Dendritic cell treated with granulocyte-macrophage colony-stimulating factor and Interleukin-4, amounts not matched to agents 40 ng/mL and 50 ng/mL, for 4 days (primary cell): Measurements from ENCODE around the gene GRIK4.

ENCODE experiments used
- H3K27ac Mint-ChIP-seq: one replicate; pipeline ENCODE4 v1.8.0; 2022; ENCODE audit warnings: mild to moderate bottlenecking, mixed read lengths
- H3K27me3 Mint-ChIP-seq: one replicate; pipeline ENCODE4 v1.8.0; 2022; ENCODE audit warnings: mild to moderate bottlenecking, mixed read lengths
- H3K36me3 Mint-ChIP-seq: one replicate; pipeline ENCODE4 v1.8.0; 2022; ENCODE audit warnings: low read depth, mixed read lengths
- H3K4me1 Mint-ChIP-seq: one replicate; pipeline ENCODE4 v1.8.0; 2022; ENCODE audit warnings: low read depth, mixed read lengths
- H3K4me3 Mint-ChIP-seq: one replicate; pipeline ENCODE4 v1.8.0; 2022; ENCODE audit warnings: mild to moderate bottlenecking, moderate library complexity, mixed read lengths
- H3K9me3 Mint-ChIP-seq: one replicate; pipeline ENCODE4 v1.8.0; 2022; ENCODE audit warnings: mixed read lengths
- intact Hi-C: fragments of 100-400 bp; cut with micrococcal nuclease; formaldehyde crosslinking; loops from one replicate; pipeline ENCODE4 v1.15.0; 2022

The GRIK4 gene

GRCh38 chr11:120817158-120817557 is 305.6 kb downstream of the GRIK4 start:
- no peaks in the 10 kb centered on the region for H3K4me1 Mint-ChIP-seq
- no peaks in the 10 kb centered on the region for H3K36me3 Mint-ChIP-seq
- intact Hi-C loops, result no loop called here
- H3K9me3 Mint-ChIP-seq, result no peaks in the 10 kb centered on the region
- H3K4me3 Mint-ChIP-seq, result no peak overlapping the region
- no peak overlapping the region for H3K27ac Mint-ChIP-seq
- H3K27me3 Mint-ChIP-seq, result peaks cover 30% of the 10 kb centered on the region

DNA sequence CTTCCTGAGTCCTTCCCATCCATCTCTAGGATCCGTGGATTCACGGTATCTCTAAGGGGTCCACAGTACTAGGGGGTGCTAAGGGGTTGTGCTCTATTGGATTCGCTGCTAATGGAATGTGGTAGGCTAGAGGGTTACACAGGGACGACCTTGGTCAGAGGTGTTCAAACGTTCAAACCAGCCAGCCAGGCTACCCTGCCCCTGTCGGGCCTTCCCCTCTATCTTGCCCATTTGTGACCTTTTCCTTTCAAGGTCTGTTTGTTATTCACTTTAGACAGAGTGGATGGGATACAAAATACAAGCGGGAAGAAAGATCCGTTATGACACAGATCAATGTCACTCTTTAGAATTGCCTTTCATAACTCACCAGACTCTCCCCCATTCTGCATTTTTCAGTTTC is 306.5 kb downstream of the GRIK4 start:
- Mint-ChIP-seq H3K36me3 (no peaks in the 10 kb centered on the region), H3K4me1 (no peaks in the 10 kb centered on the region), H3K4me3 (no peak overlapping the region), H3K9me3 (no peaks in the 10 kb centered on the region), H3K27me3 (peaks cover 27% of the 10 kb centered on the region), H3K27ac (no peak overlapping the region)
- intact Hi-C loops, result no loop called here

DNA sequence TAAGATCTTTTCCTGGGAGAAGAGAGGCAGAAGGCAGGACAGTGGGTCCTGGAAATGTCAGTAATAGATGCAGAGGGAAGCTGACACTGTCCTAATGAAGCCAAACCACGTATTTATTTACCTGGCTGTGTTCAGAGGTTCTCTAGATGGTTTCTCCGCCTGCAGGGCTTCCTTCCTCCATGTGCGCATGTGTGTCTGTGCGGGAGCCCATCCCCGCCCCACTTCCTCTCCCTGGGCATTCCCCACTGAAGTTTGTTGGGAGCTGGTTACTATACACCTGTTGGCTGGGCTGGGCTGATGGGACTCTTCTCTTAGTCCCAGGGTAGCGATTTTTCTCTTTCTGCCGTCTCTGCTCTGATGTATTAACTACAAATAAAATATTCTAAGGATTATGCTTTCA is 307.5 kb downstream of the GRIK4 start:
- peaks cover 26% of the 10 kb centered on the region for H3K27me3 Mint-ChIP-seq
- no peaks in the 10 kb centered on the region for H3K36me3 Mint-ChIP-seq
- no peak overlapping the region for H3K27ac Mint-ChIP-seq

GRCh38 chr11:120819437-120820365 is 308.2 kb downstream of the GRIK4 start:
- intact Hi-C loops, result no loop called here
- no peak overlapping the region for H3K4me3 Mint-ChIP-seq
- H3K27me3 Mint-ChIP-seq, result peaks cover 26% of the 10 kb centered on the region
- H3K4me1 Mint-ChIP-seq, result no peaks in the 10 kb centered on the region
- H3K36me3 Mint-ChIP-seq, result no peaks in the 10 kb centered on the region
- no peaks in the 10 kb centered on the region for H3K9me3 Mint-ChIP-seq
- H3K27ac Mint-ChIP-seq, result no peak overlapping the region

More for the DNA sequence above, 307.5 kb downstream of the GRIK4 start:
- Mint-ChIP-seq H3K4me3 (no peak overlapping the region), H3K9me3 (no peaks in the 10 kb centered on the region), H3K4me1 (no peaks in the 10 kb centered on the region)
- intact Hi-C loops, result no loop called here

- Mint-ChIP-seq H3K27ac (no peak overlapping the region), H3K27me3 (peaks cover 13% of the 10 kb centered on the region), H3K9me3 (no peaks in the 10 kb centered on the region)
Observed at GRCh38 chr11:120823159-120823558, 311.6 kb downstream of the GRIK4 start.

DNA sequence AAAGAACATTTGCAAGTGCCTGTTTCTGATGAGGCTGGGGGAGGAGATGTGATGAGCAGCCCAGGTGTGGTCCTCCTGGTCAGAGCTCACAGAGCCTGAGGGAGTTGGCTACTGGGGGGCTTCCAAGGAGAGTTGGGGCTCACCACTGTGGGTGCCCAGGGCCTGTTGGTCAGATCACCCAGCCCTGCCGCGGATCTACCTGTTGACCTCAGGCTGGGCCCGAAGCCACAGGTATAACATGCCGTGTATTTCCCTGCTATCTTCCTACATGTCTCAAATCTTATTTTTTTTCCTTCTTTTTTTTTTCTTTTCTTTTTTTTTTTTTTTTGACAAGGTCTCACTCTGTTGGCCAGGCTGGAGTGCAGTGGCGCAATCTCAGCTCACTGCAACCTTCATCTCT is 312.7 kb downstream of the GRIK4 start:
- Mint-ChIP-seq H3K36me3 (no peaks in the 10 kb centered on the region), H3K27ac (no peak overlapping the region), H3K27me3 (peaks cover 11% of the 10 kb centered on the region), H3K4me1 (no peaks in the 10 kb centered on the region), H3K4me3 (no peak overlapping the region), H3K9me3 (no peaks in the 10 kb centered on the region)
- intact Hi-C loops, result no loop called here

More at GRCh38 chr11:120823159-120823558, 311.6 kb downstream of the GRIK4 start:
- no peaks in the 10 kb centered on the region for H3K4me1 Mint-ChIP-seq
- no peaks in the 10 kb centered on the region for H3K36me3 Mint-ChIP-seq
- H3K4me3 Mint-ChIP-seq, result no peak overlapping the region
- intact Hi-C loops, result no loop called here

GRCh38 chr11:120827198-120827597 is 315.6 kb downstream of the GRIK4 start:
- H3K9me3 Mint-ChIP-seq, result no peaks in the 10 kb centered on the region
- no peak overlapping the region for H3K27ac Mint-ChIP-seq
- intact Hi-C loops, result no loop called here
- H3K36me3 Mint-ChIP-seq, result no peaks in the 10 kb centered on the region
- H3K27me3 Mint-ChIP-seq, result peaks cover 5% of the 10 kb centered on the region
- H3K4me3 Mint-ChIP-seq, result no peak overlapping the region
- no peaks in the 10 kb centered on the region for H3K4me1 Mint-ChIP-seq

DNA sequence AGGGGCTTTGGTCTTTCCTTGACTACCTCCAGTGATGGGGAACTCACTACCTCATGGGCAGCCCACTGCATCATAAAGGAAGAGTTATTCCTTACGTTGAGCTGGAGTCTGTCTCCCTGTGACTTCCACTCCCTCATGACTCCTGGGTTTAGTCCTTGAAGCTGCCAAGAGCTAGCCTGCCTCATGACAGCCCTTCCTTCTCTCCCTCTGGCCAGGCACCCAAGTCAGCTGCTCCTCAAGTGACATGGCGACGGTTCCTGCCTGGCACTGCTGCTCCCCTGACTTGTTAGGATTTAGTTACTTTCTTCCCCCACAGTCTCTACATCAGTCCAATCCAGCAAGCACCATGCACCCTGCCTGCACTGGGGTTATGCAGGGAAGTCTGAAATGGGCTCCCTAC is 316.3 kb downstream of the GRIK4 start:
- peaks cover 4% of the 10 kb centered on the region for H3K4me1 Mint-ChIP-seq

GRCh38 chr11:120828847-120829246 is 317.3 kb downstream of the GRIK4 start:
- Mint-ChIP-seq H3K4me3 (no peak overlapping the region), H3K27ac (no peak overlapping the region), H3K36me3 (no peaks in the 10 kb centered on the region), H3K9me3 (no peaks in the 10 kb centered on the region), H3K4me1 (peaks cover 4% of the 10 kb centered on the region), H3K27me3 (peaks cover 8% of the 10 kb centered on the region)
- intact Hi-C loops, result no loop called here

More for the DNA sequence above, 316.3 kb downstream of the GRIK4 start:
- H3K27ac Mint-ChIP-seq, result no peak overlapping the region
- no peak overlapping the region for H3K4me3 Mint-ChIP-seq
- H3K9me3 Mint-ChIP-seq, result no peaks in the 10 kb centered on the region
- no peaks in the 10 kb centered on the region for H3K36me3 Mint-ChIP-seq
- H3K27me3 Mint-ChIP-seq, result peaks cover 5% of the 10 kb centered on the region
- intact Hi-C loops, result no loop called here

DNA sequence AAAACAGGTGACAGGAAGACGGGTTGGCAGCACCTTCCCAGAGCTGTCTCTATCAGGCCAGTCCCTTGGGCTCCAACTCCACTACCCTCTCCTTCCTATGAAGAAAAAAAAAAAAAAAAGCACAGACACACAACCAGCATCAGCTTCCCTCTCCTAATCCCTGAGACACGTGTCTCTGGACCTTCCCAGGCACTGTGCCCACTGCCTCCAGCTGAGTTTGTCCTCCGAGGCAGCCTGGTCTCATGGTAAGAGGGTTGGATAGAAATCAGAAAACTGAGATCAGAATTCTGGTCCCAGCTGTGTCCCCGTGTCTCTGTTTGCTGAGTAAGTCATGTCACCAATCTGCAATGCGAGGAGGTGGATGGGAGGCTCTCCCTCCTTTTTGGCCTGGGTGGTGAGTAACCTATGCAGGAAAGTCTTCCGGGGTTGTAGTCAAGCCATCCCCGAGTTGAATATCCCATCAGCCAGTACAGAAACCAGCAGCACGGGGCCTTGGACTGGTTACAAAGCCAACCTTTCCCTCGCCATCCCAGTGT is 318.6 kb downstream of the GRIK4 start:
- H3K9me3 Mint-ChIP-seq, result no peaks in the 10 kb centered on the region
- H3K4me3 Mint-ChIP-seq, result no peak overlapping the region
- H3K36me3 Mint-ChIP-seq, result no peaks in the 10 kb centered on the region
- H3K4me1 Mint-ChIP-seq, result peaks cover 4% of the 10 kb centered on the region
- intact Hi-C loops, result no loop called here
- peaks cover 8% of the 10 kb centered on the region for H3K27me3 Mint-ChIP-seq
- no peak overlapping the region for H3K27ac Mint-ChIP-seq

GRCh38 chr11:120832481-120833238 is 321.1 kb downstream of the GRIK4 start:
- Mint-ChIP-seq H3K4me1 (peaks cover 4% of the 10 kb centered on the region), H3K36me3 (no peaks in the 10 kb centered on the region), H3K27ac (no peak overlapping the region), H3K9me3 (no peaks in the 10 kb centered on the region), H3K4me3 (no peak overlapping the region), H3K27me3 (peaks cover 8% of the 10 kb centered on the region)
- intact Hi-C loops, result no loop called here

DNA sequence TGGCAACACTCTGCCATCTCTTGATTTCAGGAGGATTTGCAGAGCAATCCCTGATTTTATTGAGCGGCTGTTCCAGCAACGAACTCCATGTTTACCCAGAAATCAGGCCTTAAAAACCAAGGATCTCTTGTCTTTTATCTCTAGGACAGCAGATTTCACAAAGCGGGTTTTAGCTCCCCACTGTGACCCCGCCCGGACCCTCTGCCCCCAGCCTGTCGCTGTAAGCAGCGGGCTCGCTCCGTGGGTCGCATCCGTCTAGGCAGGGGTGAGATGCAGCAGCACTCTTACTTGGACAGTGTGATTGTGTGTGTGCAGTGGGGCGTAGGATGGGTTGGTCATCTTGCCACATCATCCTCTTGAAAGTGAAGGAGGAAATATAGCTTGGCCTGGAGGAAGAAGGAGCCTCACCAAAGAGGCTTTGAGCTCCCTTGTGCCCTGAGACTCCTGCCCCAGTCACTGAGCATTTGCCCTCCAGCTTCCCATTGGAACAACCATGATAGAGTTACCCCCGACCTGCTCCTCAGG is 323.2 kb downstream of the GRIK4 start:
- peaks cover 3% of the 10 kb centered on the region for H3K27me3 Mint-ChIP-seq
- H3K9me3 Mint-ChIP-seq, result no peaks in the 10 kb centered on the region
- no peak overlapping the region for H3K4me3 Mint-ChIP-seq
- peaks cover 6% of the 10 kb centered on the region for H3K4me1 Mint-ChIP-seq
- intact Hi-C loops, result no loop called here
- no peak overlapping the region for H3K27ac Mint-ChIP-seq
- H3K36me3 Mint-ChIP-seq, result no peaks in the 10 kb centered on the region

DNA sequence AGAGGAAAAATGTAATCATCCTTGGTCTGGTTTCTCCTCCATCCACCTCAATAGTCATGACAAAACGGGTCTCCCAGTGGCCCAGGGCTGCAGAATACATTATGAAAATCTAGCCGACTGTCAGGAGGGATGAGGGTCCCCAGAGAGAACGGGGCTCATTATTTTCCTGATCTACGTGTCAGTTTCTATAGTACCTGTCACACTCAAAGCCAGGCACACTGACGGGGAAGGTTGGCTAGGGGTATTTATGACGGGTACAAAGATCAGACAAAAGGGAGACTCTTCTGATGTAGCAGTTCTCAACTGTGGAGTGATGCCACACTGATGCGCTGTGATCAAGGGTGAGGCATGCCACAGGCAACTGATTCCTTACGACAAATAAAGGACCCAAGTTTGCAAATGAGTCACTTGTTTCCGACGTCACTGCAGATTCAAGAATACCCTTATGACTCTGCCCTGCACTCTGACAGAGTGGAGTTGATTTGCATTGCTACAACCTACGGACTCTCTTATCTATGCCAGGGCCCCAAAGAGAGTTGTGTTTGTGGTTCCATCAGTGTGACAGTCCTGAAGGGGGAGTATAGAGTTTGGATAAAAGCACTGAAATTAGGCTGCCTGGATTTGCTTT is 324.2 kb downstream of the GRIK4 start:
- peaks cover 3% of the 10 kb centered on the region for H3K27me3 Mint-ChIP-seq
- H3K36me3 Mint-ChIP-seq, result no peaks in the 10 kb centered on the region
- no peak overlapping the region for H3K27ac Mint-ChIP-seq
- H3K4me1 Mint-ChIP-seq, result peaks cover 14% of the 10 kb centered on the region
- H3K4me3 Mint-ChIP-seq, result no peak overlapping the region
- no peaks in the 10 kb centered on the region for H3K9me3 Mint-ChIP-seq
- intact Hi-C loops, result no loop called here
